SK-N-SH treated with all-trans-retinoic acid at 6 μM for 48 hours (cell line): Measurements from ENCODE around the gene HGFAC.

Experiments
- ATAC-seq: fragments of 200-7000 bp; cut with Tn5 transposase; 3 replicates; pipeline ENCODE4 v1.9.1; 2020; ENCODE audit warnings: mild to moderate bottlenecking, moderate library complexity
- ARNTL ChIP-seq: fragments of 450-650 bp; formaldehyde crosslinking; IDR thresholded peaks from 2 replicates; pipeline ENCODE4 v1.5.0; 2020; ENCODE audit warnings: low read depth, mild to moderate bottlenecking, moderate library complexity, borderline replicate concordance
- BACH2 ChIP-seq: fragments of 250-450 bp; sonication (Bioruptor Pico); IDR thresholded peaks from 2 replicates; pipeline ENCODE4 v1.9.0; 2021; ENCODE audit warnings: mild to moderate bottlenecking, borderline replicate concordance
- CSDC2 ChIP-seq: fragments of 250-450 bp; sonication (Bioruptor Pico); IDR thresholded peaks from 2 replicates; pipeline ENCODE4 v1.5.0; 2020; ENCODE audit warnings: mild to moderate bottlenecking, moderate library complexity
- CSRNP3 ChIP-seq: fragments of 250-450 bp; sonication (Bioruptor Pico); IDR thresholded peaks from 2 replicates; pipeline ENCODE4 v1.5.1; 2021; ENCODE audit warnings: mild to moderate bottlenecking, moderate library complexity
- ESRRG ChIP-seq: fragments of 250-450 bp; sonication (Bioruptor Pico); IDR thresholded peaks from 2 replicates; pipeline ENCODE4 v1.6.1; 2021; ENCODE audit warnings: mild to moderate bottlenecking
- GLIS3 ChIP-seq: fragments of 250-450 bp; sonication (Bioruptor Pico); IDR thresholded peaks from 2 replicates; pipeline ENCODE4 v1.5.0; 2020; ENCODE audit warnings: mild to moderate bottlenecking, moderate library complexity
- ISL1 ChIP-seq: fragments of 250-450 bp; sonication (Bioruptor Pico); IDR thresholded peaks from 2 replicates; pipeline ENCODE4 v2.1.2; 2022; ENCODE audit warnings: mild to moderate bottlenecking, moderate library complexity
- OSR1 ChIP-seq: fragments of 250-450 bp; sonication (Bioruptor Pico); IDR thresholded peaks from 2 replicates; pipeline ENCODE4 v1.8.0; 2022; ENCODE audit warnings: moderate library complexity, mild to moderate bottlenecking, inconsistent platforms
- PATZ1 ChIP-seq: fragments of 250-450 bp; sonication (Bioruptor Pico); IDR thresholded peaks from 2 replicates; pipeline ENCODE4 v1.8.0; 2020; ENCODE audit warnings: mild to moderate bottlenecking, moderate library complexity, borderline replicate concordance
- POU6F1 ChIP-seq: fragments of 250-450 bp; sonication (Bioruptor Pico); IDR thresholded peaks from 2 replicates; pipeline ENCODE4 v1.8.0; 2021; ENCODE audit warnings: low read depth, mild to moderate bottlenecking, moderate library complexity, borderline replicate concordance
- PPARA ChIP-seq: fragments of 250-450 bp; sonication (Bioruptor Pico); IDR thresholded peaks from 2 replicates; pipeline ENCODE4 v1.5.0; 2020; ENCODE audit warnings: mild to moderate bottlenecking, borderline replicate concordance
- RARB ChIP-seq: fragments of 250-450 bp; sonication (Bioruptor Pico); IDR thresholded peaks from 2 replicates; pipeline ENCODE4 v1.8.0; 2021; ENCODE audit warnings: mild to moderate bottlenecking, moderate library complexity
- SNAI2 ChIP-seq: fragments of 250-450 bp; sonication (Bioruptor Pico); IDR thresholded peaks from 2 replicates; pipeline ENCODE4 v1.5.0; 2020; ENCODE audit warnings: mild to moderate bottlenecking, moderate library complexity
- TOX ChIP-seq: fragments of 250-450 bp; sonication (Bioruptor Pico); IDR thresholded peaks from 2 replicates; pipeline ENCODE4 v1.8.0; 2021; ENCODE audit warnings: mild to moderate bottlenecking, moderate library complexity, borderline replicate concordance
- ZC3H10 ChIP-seq: fragments of 250-450 bp; sonication (Bioruptor Pico); IDR thresholded peaks from 2 replicates; pipeline ENCODE4 v1.5.1; 2021; ENCODE audit warnings: mild to moderate bottlenecking, moderate library complexity
- ZFP3 ChIP-seq: fragments of 250-450 bp; sonication (Bioruptor Pico); IDR thresholded peaks from 2 replicates; pipeline ENCODE4 v1.5.0; 2020; ENCODE audit warnings: mild to moderate bottlenecking, moderate library complexity
- ZFP30 ChIP-seq: fragments of 450-650 bp; formaldehyde crosslinking; IDR thresholded peaks from 2 replicates; pipeline ENCODE4 v1.5.0; 2022; ENCODE audit warnings: mild to moderate bottlenecking, moderate library complexity
- ZNF565 ChIP-seq: fragments of 450-650 bp; formaldehyde crosslinking; conservative IDR thresholded peaks from 2 replicates; pipeline ENCODE4 v1.5.0; 2020; ENCODE audit warnings: low read depth, mild to moderate bottlenecking, moderate library complexity
- ZNF70 ChIP-seq: fragments of 450-650 bp; formaldehyde crosslinking; IDR thresholded peaks from 2 replicates; pipeline ENCODE4 v1.5.0; 2020; ENCODE audit warnings: mild to moderate bottlenecking, moderate library complexity
- ZNF8 ChIP-seq: fragments of 450-650 bp; formaldehyde crosslinking; IDR thresholded peaks from 2 replicates; pipeline ENCODE4 v1.5.0; 2020; ENCODE audit warnings: mild to moderate bottlenecking, moderate library complexity

Gene HGFAC

GRCh38 chr4:3472411-3473141 lies 30.8 kb downstream of the HGFAC start:
- TF ChIP-seq PPARA (CRISPR knock-in tag) (no peak), ZNF565 (CRISPR knock-in tag) (no peak), PATZ1 (CRISPR knock-in tag) (no peak), ZNF8 (CRISPR knock-in tag) (no peak), ZFP3 (CRISPR knock-in tag) (no peak), TOX (CRISPR knock-in tag) (no peak), ISL1 (CRISPR knock-in tag) (no peak), ZC3H10 (CRISPR knock-in tag) (no peak), ZNF70 (no peak), OSR1 (no peak)
- no peak for ATAC-seq

GRCh38 chr4:3473181-3473950 lies 31.6 kb downstream of the HGFAC start:
- TF ChIP-seq BACH2 (no peak), GLIS3 (CRISPR knock-in tag) (no peak), ZFP30 (CRISPR knock-in tag) (no peak), SNAI2 (CRISPR knock-in tag) (no peak), ZNF565 (CRISPR knock-in tag) (no peak), ARNTL (CRISPR knock-in tag) (no peak), CSDC2 (CRISPR knock-in tag) (no peak)
- ATAC-seq, result no peak

GRCh38 chr4:3473996-3474765 lies 32.4 kb downstream of the HGFAC start:
- TF ChIP-seq GLIS3 (CRISPR knock-in tag), result no peak
- TF ChIP-seq ZNF70, result no peak
- TF ChIP-seq OSR1, result no peak
- TF ChIP-seq PATZ1 (CRISPR knock-in tag), result no peak
- no peak for TF ChIP-seq ZC3H10 (CRISPR knock-in tag)
- no peak for TF ChIP-seq ZFP30 (CRISPR knock-in tag)
- TF ChIP-seq CSRNP3 (CRISPR knock-in tag), result no peak
- no peak for TF ChIP-seq ZFP3 (CRISPR knock-in tag)
- TF ChIP-seq ZNF565 (CRISPR knock-in tag), result no peak
- TF ChIP-seq ZNF8 (CRISPR knock-in tag), result no peak
- TF ChIP-seq POU6F1 (CRISPR knock-in tag), result no peak
- no peak for TF ChIP-seq ARNTL (CRISPR knock-in tag)
- TF ChIP-seq SNAI2 (CRISPR knock-in tag), result no peak
- TF ChIP-seq PPARA (CRISPR knock-in tag), result no peak
- TF ChIP-seq RARB (CRISPR knock-in tag), result no peak
- no peak for TF ChIP-seq TOX (CRISPR knock-in tag)
- no peak for TF ChIP-seq CSDC2 (CRISPR knock-in tag)
- TF ChIP-seq BACH2, result no peak
- TF ChIP-seq ESRRG (CRISPR knock-in tag), result no peak
- TF ChIP-seq ISL1 (CRISPR knock-in tag), result no peak
- no peak for ATAC-seq
